ENCODE data around the gene ZNF436.

The ZNF436 gene

DNA sequence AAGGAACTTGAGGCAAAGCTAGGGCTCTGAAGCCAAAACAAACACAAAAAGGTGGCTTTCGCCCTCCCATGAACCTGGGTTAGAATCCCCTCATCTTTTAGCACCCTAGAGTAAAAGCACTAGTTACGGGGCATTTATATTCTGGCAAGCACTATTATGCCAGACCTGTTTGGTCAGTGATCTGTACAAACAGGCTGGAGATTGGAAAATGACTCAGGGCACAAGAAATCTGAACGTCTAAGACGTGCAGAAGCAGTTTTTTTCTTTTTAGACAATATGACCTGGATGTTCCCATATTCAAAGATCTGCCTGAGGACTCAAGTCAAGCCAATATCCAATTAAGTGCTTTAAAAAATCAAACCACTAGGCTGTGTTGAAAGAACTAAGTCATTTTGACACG, 3.0 kb downstream of the ZNF436 start:
- Histone ChIP-seq H3K36me3 (ENCODE audit: control insufficient read depth in 1 of 2, insufficient read depth in 2 of 2, low read depth in 1 of 2, low read length in 2 of 2) (peaks cover 31 to 60% of the 10 kb centered on the region in 2 experiments), H3K9me3 (ENCODE audit: control insufficient read depth, low read length) (peaks cover 41% of the 10 kb centered on the region), H3K9ac (ENCODE audit: low read length) (peak overlapping the region; percentile 99), H2BK5ac (ENCODE audit: low read depth, low read length, poor library complexity, severe bottlenecking) (no peak overlapping the region), H4K91ac (ENCODE audit: low read length) (no peak overlapping the region), H3K4me2 (ENCODE audit: low read length, poor library complexity, severe bottlenecking) (no peak overlapping the region), H2BK12ac (ENCODE audit: low read length in 2 of 2) (no peak overlapping the region), H4K8ac (ENCODE audit: low read length) (no peak overlapping the region), H3K4me1 (ENCODE audit: control insufficient read depth, insufficient read depth, low read depth, low read length) (peaks cover 14% of the 10 kb centered on the region), H3K27ac (ENCODE audit: low read length, poor library complexity, severe bottlenecking) (no peak overlapping the region), H2AFZ (ENCODE audit: low read depth, low read length) (no peak overlapping the region), H3K4me3 (ENCODE audit: insufficient read depth in 1 of 2, low read depth in 1 of 2, low read length in 2 of 2) (peak overlapping the region in 1 of 2 experiments; percentile 86), H3K4ac (ENCODE audit: low read depth in 1 of 2, low read length in 2 of 2) (no peak overlapping the region), H3K18ac (ENCODE audit: low read depth in 1 of 2, low read length in 2 of 2) (no peak overlapping the region), H2BK15ac (ENCODE audit: low read depth, poor library complexity, severe bottlenecking) (no peak overlapping the region), H3K79me1 (replicated peaks; ENCODE audit: low read length, poor library complexity, severe bottlenecking) (peaks cover 11% of the 10 kb centered on the region), H3K23ac (ENCODE audit: low read length in 2 of 2) (no peak overlapping the region), H3K27me3 (ENCODE audit: control insufficient read depth in 1 of 2, insufficient read depth in 1 of 2, low read length in 2 of 2) (no peaks in the 10 kb centered on the region), H2AK5ac (ENCODE audit: low read length, severe bottlenecking) (no peak overlapping the region), H2BK120ac (ENCODE audit: low read depth, low read length) (no peak overlapping the region), H3K14ac (ENCODE audit: low read length in 2 of 2) (no peak overlapping the region)
- 96% methylated on average over 5 of the region's 5 CpGs for WGBS
- DNase-seq, result no peak

- Histone ChIP-seq H4K8ac (ENCODE audit: low read length) (no peak overlapping the region), H3K18ac (ENCODE audit: low read depth in 1 of 2, low read length in 2 of 2) (no peak overlapping the region), H3K4ac (ENCODE audit: low read depth in 1 of 2, low read length in 2 of 2) (no peak overlapping the region), H2BK15ac (ENCODE audit: low read depth, poor library complexity, severe bottlenecking) (no peak overlapping the region), H4K91ac (ENCODE audit: low read length) (no peak overlapping the region), H3K9ac (ENCODE audit: low read length) (no peak overlapping the region), H3K4me1 (ENCODE audit: control insufficient read depth, insufficient read depth, low read depth, low read length) (peaks cover 11% of the 10 kb centered on the region), H3K23ac (ENCODE audit: low read length in 2 of 2) (no peak overlapping the region), H2BK120ac (ENCODE audit: low read depth, low read length) (no peak overlapping the region), H3K9me3 (ENCODE audit: control insufficient read depth, low read length) (peaks cover 46% of the 10 kb centered on the region), H3K79me1 (replicated peaks; ENCODE audit: low read length, poor library complexity, severe bottlenecking) (peaks cover 13% of the 10 kb centered on the region), H2BK12ac (ENCODE audit: low read length in 2 of 2) (no peak overlapping the region), H3K4me3 (ENCODE audit: insufficient read depth in 1 of 2, low read depth in 1 of 2, low read length in 2 of 2) (peak overlapping the region in 1 of 2 experiments; percentile 86), H3K27ac (ENCODE audit: low read length, poor library complexity, severe bottlenecking) (no peak overlapping the region), H3K36me3 (ENCODE audit: control insufficient read depth in 1 of 2, insufficient read depth in 2 of 2, low read depth in 1 of 2, low read length in 2 of 2) (peaks cover 31 to 63% of the 10 kb centered on the region in 2 experiments), H3K14ac (ENCODE audit: low read length in 2 of 2) (no peak overlapping the region), H2AK5ac (ENCODE audit: low read length, severe bottlenecking) (no peak overlapping the region), H3K4me2 (ENCODE audit: low read length, poor library complexity, severe bottlenecking) (no peak overlapping the region), H2BK5ac (ENCODE audit: low read depth, low read length, poor library complexity, severe bottlenecking) (no peak overlapping the region), H3K27me3 (ENCODE audit: control insufficient read depth in 1 of 2, insufficient read depth in 1 of 2, low read length in 2 of 2) (no peaks in the 10 kb centered on the region), H2AFZ (ENCODE audit: low read depth, low read length) (no peak overlapping the region)
- 86% methylated on average over 2 of the region's 2 CpGs for WGBS
- DNase-seq, result no peak
These were observed 3.5 kb downstream of the ZNF436 start for GRCh38 chr1:23366146-23366545.

DNA sequence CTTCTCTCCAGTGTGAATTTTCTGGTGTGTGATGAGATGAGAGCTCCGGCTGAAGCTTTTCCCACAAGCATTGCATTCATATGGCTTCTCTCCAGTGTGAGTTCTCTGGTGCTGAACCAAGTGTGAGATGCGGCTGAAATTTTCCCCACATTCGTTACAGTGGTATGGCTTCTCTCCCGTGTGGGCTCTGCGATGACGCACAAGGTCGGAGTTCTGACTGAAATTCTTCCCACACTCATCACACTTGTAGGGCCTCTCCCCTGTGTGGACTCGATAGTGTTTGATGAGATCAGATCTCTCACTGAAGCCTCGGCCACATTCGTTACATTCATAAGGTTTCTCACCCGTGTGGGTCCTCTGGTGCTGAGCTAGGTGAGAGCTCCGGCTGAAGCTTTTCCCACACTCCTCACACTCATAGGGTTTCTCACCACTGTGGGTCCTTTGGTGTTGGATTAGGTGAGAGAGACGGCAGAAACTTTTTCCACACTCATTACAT, 7.4 kb downstream of the ZNF436 start:
- Histone ChIP-seq H3K18ac (ENCODE audit: low read depth in 1 of 2, low read length in 2 of 2) (no peak overlapping the region), H2BK5ac (ENCODE audit: low read depth, low read length, poor library complexity, severe bottlenecking) (no peak overlapping the region), H3K36me3 (ENCODE audit: control insufficient read depth in 1 of 2, insufficient read depth in 2 of 2, low read depth in 1 of 2, low read length in 2 of 2) (peaks cover 43 to 95% of the 10 kb centered on the region in 2 experiments), H2AK5ac (ENCODE audit: low read length, severe bottlenecking) (no peak overlapping the region), H3K9me3 (ENCODE audit: control insufficient read depth, low read length) (peaks cover 76% of the 10 kb centered on the region), H2BK120ac (ENCODE audit: low read depth, low read length) (no peak overlapping the region), H2BK15ac (ENCODE audit: low read depth, poor library complexity, severe bottlenecking) (no peak overlapping the region), H3K4me3 (ENCODE audit: insufficient read depth in 1 of 2, low read depth in 1 of 2, low read length in 2 of 2) (peak overlapping the region in 1 of 2 experiments; percentile 62), H2BK12ac (ENCODE audit: low read length in 2 of 2) (no peak overlapping the region), H3K79me1 (replicated peaks; ENCODE audit: low read length, poor library complexity, severe bottlenecking) (peaks cover 16% of the 10 kb centered on the region), H2AFZ (ENCODE audit: low read depth, low read length) (no peak overlapping the region), H4K91ac (ENCODE audit: low read length) (no peak overlapping the region), H3K4ac (ENCODE audit: low read depth in 1 of 2, low read length in 2 of 2) (no peak overlapping the region), H3K4me1 (ENCODE audit: control insufficient read depth, insufficient read depth, low read depth, low read length) (no peaks in the 10 kb centered on the region), H3K4me2 (ENCODE audit: low read length, poor library complexity, severe bottlenecking) (no peak overlapping the region), H3K27ac (ENCODE audit: low read length, poor library complexity, severe bottlenecking) (no peak overlapping the region), H3K9ac (ENCODE audit: low read length) (no peak overlapping the region), H3K14ac (ENCODE audit: low read length in 2 of 2) (no peak overlapping the region), H3K23ac (ENCODE audit: low read length in 2 of 2) (no peak overlapping the region), H4K8ac (ENCODE audit: low read length) (no peak overlapping the region), H3K27me3 (ENCODE audit: control insufficient read depth in 1 of 2, insufficient read depth in 1 of 2, low read length in 2 of 2) (no peaks in the 10 kb centered on the region)
- 98% methylated on average over 10 of the region's 13 CpGs for WGBS
- DNase-seq, result no peak

DNA sequence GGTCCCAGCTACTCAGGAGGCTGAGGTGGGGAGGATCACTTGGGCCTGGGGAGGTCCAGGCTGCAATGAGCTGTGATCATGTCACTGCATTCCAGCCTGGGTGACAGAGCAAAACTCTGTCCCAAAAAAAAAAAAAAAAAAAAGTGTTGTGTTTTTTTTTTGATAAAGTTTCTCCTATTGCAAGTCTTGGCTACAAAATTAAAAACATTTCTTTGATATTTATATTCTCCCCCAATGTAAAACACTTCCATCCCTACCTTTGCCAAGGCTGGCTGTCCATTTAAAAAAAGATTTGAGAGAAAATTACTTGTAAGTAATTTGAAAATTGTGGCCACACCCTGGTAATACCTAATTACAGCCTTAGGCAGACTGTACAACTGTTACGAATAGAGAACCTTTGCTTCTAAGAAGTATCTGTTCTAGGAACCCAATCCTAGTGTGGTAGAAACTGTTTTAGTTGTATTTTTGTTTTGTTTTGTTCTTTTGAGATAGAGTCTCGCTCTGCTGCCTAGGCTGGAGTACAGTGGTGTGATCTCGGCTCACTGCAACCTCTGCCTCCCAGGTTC, 11.2 kb downstream of the ZNF436 start:
- Histone ChIP-seq H3K4me1 (ENCODE audit: control insufficient read depth, insufficient read depth, low read depth, low read length) (no peaks in the 10 kb centered on the region), H2AK5ac (ENCODE audit: low read length, severe bottlenecking) (no peak overlapping the region), H3K9me3 (ENCODE audit: control insufficient read depth, low read length) (peaks cover 53% of the 10 kb centered on the region), H3K18ac (ENCODE audit: low read depth in 1 of 2, low read length in 2 of 2) (no peak overlapping the region), H2BK15ac (ENCODE audit: low read depth, poor library complexity, severe bottlenecking) (no peak overlapping the region), H2BK120ac (ENCODE audit: low read depth, low read length) (no peak overlapping the region), H3K27me3 (ENCODE audit: control insufficient read depth in 1 of 2, insufficient read depth in 1 of 2, low read length in 2 of 2) (no peaks in the 10 kb centered on the region), H3K14ac (ENCODE audit: low read length in 2 of 2) (no peak overlapping the region), H3K4me3 (ENCODE audit: insufficient read depth in 1 of 2, low read depth in 1 of 2, low read length in 2 of 2) (no peak overlapping the region), H4K91ac (ENCODE audit: low read length) (no peak overlapping the region), H3K4ac (ENCODE audit: low read depth in 1 of 2, low read length in 2 of 2) (no peak overlapping the region), H3K9ac (ENCODE audit: low read length) (no peak overlapping the region), H3K4me2 (ENCODE audit: low read length, poor library complexity, severe bottlenecking) (no peak overlapping the region), H3K36me3 (ENCODE audit: control insufficient read depth in 1 of 2, insufficient read depth in 2 of 2, low read depth in 1 of 2, low read length in 2 of 2) (peaks cover 24 to 67% of the 10 kb centered on the region in 2 experiments), H2AFZ (ENCODE audit: low read depth, low read length) (no peak overlapping the region), H3K79me1 (replicated peaks; ENCODE audit: low read length, poor library complexity, severe bottlenecking) (peaks cover 11% of the 10 kb centered on the region), H3K23ac (ENCODE audit: low read length in 2 of 2) (no peak overlapping the region), H2BK5ac (ENCODE audit: low read depth, low read length, poor library complexity, severe bottlenecking) (no peak overlapping the region), H3K27ac (ENCODE audit: low read length, poor library complexity, severe bottlenecking) (no peak overlapping the region), H4K8ac (ENCODE audit: low read length) (no peak overlapping the region), H2BK12ac (ENCODE audit: low read length in 2 of 2) (no peak overlapping the region)
- DNase-seq, result no peak
- WGBS, result 100% methylated on average over 3 of the region's 3 CpGs
